NT2/D1 (cell line): ENCODE measurements around the gene DUSP28.

Source experiments
- SUZ12 ChIP-seq: IDR thresholded peaks from 2 replicates; pipeline ENCODE4 v1.6.1; 2011; ENCODE audit not compliant: insufficient read length, insufficient read depth; ENCODE audit errors: extremely low read depth
- YY1 ChIP-seq: IDR thresholded peaks from 2 replicates; pipeline ENCODE4 v1.6.1; 2011; ENCODE audit not compliant: insufficient read length, insufficient read depth
- ZNF274 ChIP-seq: IDR thresholded peaks from 2 replicates; pipeline ENCODE4 v1.6.1; 2011; ENCODE audit warnings: mild to moderate bottlenecking, low read depth, low read length

DNA sequence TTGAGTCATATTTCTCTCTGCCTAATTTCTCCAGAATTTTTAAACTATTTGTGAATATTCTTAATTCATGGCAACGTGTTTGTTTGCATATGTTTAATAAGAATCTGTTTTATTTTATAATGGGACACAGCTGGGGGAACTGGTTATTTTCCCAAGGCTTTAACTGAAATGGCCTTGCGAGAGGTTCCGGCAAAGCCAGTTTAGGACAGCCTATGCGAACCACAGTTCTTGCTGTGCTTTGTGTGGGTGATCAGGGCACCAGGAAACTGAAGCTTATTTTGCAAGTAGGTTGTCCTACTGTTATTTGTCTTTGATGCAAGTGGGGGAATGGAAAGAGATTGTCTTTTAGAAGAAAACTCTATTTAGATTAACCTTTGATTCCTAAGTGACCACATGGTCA, 8.9 kb upstream of the DUSP28 start:
- TF ChIP-seq ZNF274 (no peak), YY1 (no peak), SUZ12 (no peak)
